HG03442 (cell line): ENCODE results near the gene CCDC146.

Experiments
- ATAC-seq: cut with Tn5 transposase; IDR thresholded peaks from one replicate; pipeline ENCODE4 v1.9.1; 2021; ENCODE audit warnings: mild to moderate bottlenecking, moderate library complexity; ENCODE audit not compliant: unreplicated experiment

CCDC146 gene

DNA sequence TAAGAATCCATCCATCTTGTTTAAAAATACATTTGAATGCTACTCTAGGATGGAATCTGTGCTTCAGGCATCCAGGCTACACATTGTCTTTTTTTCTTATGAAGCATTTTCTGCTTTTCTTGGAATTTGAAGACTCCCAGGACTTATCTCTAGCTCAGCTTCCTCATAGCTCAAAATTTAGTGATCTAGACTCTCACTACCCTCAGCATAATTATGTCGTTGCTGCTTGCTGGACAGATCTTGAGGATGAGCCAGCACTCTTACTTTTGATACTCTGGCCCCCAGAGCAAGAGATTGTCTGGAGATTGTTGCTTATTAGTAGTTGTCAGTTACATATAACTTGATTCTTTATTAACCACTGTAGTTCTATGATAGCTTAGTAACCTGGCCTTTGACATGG is 160.5 kb downstream of the CCDC146 start:
- ATAC-seq = no peak

DNA sequence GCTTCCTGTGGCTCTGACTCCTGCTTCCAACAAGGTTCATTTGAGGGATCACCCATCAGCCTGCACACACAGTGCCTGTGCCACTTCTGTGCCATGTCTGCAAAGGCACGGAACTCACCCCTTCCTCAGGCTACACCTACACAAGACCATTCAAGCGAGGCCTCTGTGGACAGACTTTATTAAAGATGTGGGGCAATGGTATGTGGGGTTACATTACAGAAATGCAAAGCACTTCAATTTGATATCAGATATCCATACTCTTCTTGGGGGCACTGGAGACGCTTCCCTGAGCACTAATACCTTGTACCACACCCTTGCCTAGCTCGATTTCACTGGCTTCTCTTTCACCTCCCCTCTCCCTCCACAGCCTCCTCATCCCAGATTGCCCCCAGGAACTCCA is 161.6 kb downstream of the CCDC146 start:
- no peak for ATAC-seq

- no peak for ATAC-seq
Measured at GRCh38 chr7:77284616-77285015, 162.2 kb downstream of the CCDC146 start.

- ATAC-seq = no peak
Measured at GRCh38 chr7:77288676-77289320, 166.4 kb downstream of the CCDC146 start.

DNA sequence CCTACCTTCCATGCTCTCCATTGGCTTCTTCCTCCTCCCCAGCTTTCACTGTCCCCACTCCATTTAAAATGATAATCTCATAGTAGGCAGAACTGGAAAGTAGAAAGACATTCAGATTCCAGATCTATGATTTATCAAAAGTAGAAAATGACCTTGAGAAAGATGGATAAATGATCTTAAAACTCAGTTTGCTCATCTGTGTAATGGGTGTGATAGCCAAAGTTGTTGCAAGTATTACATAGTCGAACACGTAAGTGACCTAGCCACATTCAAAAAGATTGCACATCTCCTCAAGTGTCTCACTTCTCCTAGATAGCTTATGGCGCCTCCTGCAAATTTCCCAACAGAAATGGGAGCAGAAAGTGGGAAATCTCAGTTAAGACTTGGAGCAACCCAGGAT is 167.0 kb downstream of the CCDC146 start:
- ATAC-seq = no peak

DNA sequence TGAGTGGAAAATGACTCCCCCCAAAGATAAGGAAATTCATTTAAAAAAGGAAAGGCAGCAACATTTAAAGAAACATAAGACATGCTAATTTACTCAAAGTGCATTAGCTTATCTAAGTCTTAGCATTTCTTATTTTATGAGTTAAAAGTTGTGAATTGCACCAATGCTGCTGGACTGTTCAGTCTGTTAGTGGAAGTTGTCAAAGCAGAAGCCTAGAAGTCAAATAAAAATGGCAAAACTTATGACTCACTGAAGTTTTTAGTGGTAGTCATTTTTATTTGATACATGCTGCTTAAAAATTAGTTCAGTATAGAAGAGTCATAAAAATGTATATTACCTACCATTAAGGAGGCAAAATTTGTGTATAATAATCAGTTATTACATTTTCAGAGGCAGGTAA is 168.0 kb downstream of the CCDC146 start:
- no peak for ATAC-seq

- no peak for ATAC-seq
Measured at GRCh38 chr7:77293046-77293445, 170.6 kb downstream of the CCDC146 start.

DNA sequence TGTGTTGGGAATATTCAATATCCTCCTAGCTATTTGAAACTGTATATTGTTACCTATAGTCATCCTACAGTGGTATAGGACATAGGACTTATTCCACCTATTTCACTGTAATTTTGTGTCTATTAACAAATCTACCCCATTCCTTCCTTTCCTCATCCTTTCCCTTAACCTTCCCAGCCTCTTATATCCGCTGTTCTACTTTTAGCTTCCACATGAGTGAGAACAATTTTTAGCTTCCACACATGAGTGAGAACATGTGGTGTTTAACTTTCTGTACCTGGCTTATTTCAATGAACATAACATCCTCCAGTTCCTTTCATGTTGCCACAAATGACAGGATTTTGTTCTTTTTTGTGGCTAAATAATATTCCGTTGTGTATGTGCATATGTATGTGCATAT is 173.1 kb downstream of the CCDC146 start:
- ATAC-seq = no peak

DNA sequence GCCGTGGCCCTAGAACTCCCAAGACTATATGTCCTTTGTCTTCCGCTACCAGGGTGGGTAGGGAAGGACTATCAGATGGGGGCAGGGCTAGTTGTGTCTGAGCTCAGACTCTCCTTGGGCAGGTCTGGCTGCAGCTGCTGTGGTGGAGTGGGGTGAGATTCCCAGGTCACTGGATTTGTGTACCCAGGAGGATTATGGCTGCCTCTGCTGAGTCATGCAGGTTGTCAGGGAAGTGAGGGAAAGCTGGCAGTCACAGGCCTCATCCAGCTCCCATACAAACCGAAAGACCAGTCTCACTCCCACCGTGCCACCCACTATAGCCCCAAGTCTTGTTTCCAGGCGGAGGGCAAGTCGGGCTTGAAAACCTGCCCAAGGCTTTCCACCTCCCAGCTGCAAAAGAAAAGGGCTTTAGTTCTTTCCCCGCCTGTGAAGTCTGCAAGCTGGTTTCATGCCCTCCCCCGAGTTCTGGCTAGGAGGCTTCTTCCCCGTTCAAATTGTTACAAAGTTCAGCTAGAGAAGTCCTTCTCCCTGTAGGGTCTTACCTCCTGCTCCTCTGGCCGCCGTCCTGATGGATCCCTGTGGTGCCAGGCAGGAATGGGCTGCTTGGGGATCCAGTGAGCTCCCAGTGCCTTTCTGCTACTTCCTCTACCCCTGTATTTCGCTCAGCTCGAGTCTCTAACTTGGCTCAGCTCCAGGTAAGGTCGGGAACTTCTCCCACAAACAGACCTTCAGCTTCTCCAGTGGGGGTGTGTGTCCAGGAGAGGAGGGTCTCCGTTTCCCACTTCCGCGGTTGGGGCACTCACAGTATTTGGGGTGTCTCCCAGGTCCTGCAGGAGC is 184.0 kb downstream of the CCDC146 start:
- ATAC-seq = no peak

GRCh38 chr7:77308792-77309191 is 186.4 kb downstream of the CCDC146 start:
- ATAC-seq = no peak

DNA sequence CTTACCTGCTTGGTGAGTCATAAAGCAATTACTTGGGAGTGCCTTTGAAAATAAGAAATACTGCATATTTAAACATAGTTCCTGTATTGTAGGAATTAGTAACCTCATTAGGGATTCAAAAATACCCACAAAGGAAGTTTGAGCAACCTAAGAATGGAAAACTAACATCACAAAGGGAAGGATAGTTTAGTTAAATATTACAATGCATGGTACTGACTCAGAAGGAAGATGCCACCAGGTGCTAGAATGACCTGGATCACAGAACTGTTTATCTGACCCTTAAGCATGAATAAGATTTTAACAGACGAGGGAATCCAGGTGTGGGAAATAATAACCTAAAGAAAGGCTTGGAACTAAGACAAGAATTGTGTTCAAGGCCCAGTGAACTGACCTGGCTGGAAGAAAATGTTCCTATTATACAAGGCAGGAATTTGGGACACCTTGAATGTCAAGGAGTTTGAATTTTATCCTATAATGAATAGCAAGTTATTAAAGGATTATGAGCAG is 187.4 kb downstream of the CCDC146 start:
- no peak for ATAC-seq

- ATAC-seq = no peak
Measured at GRCh38 chr7:77310982-77311381, 188.6 kb downstream of the CCDC146 start.

DNA sequence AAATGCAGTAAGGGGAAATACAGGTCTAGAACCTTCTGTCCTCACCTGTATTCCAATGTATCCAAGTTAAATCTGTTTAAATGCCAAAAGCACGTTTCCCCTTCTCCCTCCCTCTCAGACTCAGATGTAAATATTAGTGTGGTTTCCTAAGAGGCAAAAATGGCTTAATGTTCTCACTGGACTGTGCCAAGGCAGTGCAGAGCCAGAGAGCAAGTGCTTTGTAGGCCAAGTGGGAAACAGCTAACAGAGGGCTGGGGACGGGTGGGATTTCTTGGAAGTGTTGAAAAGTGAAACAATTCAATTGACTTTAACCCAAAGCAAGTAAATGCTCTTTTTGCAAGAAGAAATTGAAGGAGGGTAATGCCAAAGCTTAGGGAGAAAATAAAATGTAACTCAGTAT is 190.7 kb downstream of the CCDC146 start:
- no peak for ATAC-seq

DNA sequence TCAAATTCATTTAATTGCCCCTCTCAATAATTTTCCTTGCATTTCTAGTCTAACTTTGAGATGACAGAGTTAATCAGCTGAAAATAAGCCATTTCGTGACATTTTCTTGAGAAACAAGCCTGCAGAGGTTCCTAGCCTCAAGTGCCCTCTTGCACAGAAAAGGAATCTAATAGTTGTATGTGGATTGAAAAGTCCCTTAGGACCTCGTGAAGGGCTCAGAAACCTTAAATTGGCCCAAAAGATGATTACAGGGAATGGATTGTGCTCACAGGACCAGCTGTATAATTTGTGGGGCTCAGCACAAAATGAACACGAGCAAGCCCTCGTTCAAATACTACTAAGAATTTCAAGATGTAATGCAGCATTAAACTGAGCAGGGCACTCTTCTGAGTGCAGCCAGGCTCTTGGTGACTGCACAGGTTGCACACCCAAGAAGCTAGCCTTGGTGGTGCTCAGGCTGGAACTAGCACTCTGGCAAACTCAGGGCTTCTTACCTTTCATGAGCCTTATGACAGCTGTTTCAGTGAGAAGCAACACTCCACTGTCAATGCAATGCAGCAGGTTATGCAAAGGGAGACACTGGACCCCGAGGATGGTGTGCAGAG is 191.6 kb downstream of the CCDC146 start:
- ATAC-seq = no peak

GRCh38 chr7:77315182-77315591 is 192.8 kb downstream of the CCDC146 start:
- no peak for ATAC-seq

- no peak for ATAC-seq
Measured at GRCh38 chr7:77316219-77316978, 194.0 kb downstream of the CCDC146 start.

DNA sequence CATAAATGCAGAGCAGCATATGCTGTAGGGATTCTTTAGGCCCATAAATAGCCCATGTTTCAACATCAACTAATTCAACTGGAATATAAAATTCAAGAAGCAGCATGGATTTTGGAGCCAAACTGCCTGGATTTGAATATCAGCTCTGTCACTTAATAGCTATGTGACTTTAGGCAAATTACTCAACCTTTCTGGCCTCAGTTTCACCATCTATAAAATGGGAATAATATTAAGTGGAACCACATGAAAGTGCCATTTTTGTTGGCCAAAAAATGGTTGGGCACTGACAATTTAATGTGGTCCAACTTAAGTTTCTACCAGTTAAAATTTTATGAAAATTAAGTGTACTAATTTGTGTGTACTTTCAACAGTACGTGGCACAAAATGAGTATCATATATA is 195.6 kb downstream of the CCDC146 start:
- ATAC-seq = no peak

DNA sequence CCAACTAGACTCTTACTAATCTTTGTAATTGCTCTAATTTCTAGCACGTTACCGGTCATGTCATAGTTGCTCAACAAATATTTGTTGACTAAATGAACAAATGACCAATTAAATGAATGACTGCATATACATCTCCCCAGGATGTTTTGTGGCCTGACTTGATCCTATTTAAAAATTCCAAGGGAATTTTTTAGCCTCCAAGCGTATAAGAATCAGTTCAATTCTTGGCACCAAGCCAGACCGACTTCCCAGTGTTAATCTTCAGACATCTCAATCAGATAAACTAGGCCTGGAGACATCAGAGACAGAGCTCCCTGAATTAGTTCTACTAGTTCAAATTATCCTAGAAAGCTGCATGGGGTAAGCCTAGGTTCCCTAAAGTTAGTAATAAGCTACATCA is 197.7 kb downstream of the CCDC146 start:
- ATAC-seq = no peak

DNA sequence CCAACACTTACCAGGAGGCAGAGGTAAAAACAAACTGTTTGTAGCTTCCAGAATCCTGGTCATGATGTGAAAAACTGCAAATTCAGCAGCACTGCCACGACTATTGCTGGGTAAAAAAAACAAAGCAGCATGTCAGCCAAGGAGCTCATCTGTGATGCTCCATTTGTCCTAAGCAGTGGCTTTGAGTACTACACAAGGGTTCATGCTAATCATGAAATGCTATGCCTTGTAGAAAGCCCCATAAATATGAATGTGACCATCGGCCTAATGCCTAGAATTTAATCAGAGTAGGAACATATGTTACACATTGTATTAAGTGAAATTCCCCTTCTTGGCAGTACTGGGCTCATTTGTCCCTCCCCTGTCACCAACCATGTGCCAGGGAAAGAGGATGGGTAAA is 198.3 kb downstream of the CCDC146 start:
- no peak for ATAC-seq

- no peak for ATAC-seq
Measured at GRCh38 chr7:77321300-77321699, 198.9 kb downstream of the CCDC146 start.

GRCh38 chr7:77326131-77326530 is 203.7 kb downstream of the CCDC146 start:
- ATAC-seq = no peak
